GM18861 (cell line): Measurements from ENCODE around the gene KRT9.

Source experiments
- ATAC-seq: cut with Tn5 transposase; IDR thresholded peaks from one replicate; pipeline ENCODE4 v1.9.1; 2021; ENCODE audit not compliant: unreplicated experiment

KRT9 gene

GRCh38 chr17:41531993-41532392, 39.9 kb downstream of the KRT9 start:
- ATAC-seq: no peak

- ATAC-seq: no peak
Observed at GRCh38 chr17:41530062-41531048, 41.5 kb downstream of the KRT9 start.

DNA sequence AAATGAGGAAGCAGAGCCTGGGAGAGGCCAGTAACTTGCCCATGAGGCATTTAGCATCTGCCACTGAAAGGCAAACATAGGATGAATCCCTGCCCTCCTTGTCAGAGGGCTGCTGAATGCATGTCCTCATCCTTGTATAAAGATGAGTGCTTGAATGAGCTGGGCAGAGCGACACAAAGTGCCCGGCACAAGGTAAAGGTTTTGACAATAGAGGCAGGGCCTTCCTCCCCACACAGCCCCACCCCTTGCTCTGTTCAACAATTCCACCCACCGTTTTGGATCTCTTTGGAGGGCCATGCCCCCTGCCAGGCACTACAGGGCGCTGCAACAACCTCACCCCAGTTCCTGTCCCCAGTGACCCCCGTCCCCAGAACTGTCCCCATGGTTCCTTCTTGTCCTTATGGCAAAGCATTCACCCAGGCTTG, 42.4 kb downstream of the KRT9 start:
- ATAC-seq: no peak

DNA sequence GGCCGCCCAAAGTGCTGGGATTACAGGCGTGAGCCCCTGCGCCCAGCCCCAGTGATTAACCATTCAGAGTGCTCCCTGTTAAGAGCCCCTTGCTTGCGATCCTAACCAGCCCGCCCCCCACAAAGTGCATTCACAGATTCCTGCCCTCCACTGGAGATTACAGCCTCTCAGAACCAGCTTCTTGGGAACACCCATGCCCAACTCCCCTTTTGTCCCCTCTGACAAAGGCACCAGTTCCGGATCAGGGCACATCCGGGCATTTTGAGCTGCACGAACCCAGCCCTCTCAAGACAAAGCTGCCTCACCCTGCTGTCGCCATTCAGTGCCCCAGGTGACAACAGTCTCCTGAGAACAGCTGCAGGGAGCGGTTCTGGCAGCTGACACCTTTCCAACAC, 42.9 kb downstream of the KRT9 start:
- no peak for ATAC-seq

DNA sequence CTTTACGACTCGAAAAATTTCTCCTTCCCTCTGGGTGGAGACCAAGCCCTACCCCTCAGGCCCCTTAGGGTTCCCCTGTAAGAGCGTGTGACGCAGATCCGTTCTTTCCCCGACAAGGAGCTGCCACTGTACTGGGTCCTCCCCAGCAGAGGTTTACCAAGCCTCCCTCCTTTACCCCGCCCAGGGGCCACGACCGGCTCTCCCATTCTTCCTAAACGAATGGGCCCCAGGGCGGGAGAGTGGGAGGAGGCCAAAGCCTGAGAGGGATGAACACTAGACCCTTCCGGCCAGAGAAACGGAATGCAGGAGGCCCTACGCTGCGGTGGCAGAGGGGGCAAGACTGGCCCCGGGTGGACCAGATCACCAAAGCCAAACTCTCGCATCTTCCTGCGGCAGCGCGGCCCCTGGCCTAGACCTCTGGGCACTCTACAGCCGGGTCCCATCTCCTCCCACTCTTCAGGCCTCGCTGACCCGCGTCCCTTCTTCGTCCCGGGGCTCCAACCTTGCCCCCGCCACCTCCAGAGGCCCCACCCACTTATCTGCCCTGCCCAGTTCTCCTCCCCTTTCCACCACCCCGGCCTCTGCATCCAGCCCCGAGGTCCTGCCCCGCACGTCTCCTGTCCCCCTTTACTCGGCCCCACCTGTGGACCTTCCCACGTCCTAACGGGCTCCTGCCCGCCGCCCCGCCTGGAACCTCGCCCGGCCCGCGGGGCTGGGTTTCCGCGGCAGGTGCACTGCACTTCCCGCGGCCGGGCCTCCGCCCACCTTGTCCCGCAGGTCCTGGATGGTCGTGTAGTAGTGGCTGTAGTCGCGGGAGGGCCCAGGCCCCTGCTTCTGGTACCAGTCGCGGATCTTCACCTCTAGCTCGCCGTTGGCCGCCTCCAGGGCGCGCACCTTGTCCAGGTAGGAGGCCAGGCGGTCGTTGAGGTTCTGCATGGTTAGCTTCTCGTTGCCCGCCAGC, 44.5 kb downstream of the KRT9 start:
- no peak for ATAC-seq

GRCh38 chr17:41524261-41524660, 47.6 kb downstream of the KRT9 start:
- ATAC-seq: no peak

DNA sequence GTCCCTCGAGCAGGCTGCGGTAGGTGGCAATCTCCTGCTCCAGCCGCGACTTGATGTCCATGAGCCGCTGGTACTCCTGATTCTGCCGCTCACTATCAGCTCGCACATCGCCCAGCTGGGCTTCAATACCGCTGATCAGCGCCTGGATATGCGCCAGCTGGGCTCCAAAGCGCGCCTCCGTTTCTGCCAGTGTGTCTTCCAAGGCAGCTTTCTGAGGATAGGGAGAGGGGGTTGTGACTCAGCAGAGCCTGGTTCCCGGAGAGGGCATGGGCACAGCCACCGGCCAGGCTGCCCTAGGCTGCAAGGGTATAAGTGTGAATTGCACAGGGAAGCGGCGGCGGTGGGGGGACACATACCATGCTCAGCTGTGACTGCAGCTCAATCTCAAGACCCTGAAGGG, 48.1 kb downstream of the KRT9 start:
- ATAC-seq: no peak

DNA sequence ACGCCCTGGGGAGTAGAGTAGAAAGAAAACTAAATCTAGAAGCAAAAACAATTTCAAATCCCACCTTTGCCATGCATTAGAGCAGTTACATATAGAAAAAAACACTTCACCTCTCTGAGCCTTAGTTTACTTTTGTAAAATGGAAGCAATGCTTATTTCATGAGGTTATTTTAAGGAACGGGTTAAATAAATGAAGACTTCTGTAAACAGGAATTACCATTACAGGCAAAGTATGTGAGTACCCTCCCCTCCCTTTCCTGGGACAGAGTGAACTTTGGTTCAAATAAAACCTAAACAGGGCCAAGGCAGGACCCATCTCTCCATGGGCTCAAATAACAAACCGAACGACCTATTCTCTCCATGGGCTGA, 48.6 kb downstream of the KRT9 start:
- ATAC-seq: no peak

DNA sequence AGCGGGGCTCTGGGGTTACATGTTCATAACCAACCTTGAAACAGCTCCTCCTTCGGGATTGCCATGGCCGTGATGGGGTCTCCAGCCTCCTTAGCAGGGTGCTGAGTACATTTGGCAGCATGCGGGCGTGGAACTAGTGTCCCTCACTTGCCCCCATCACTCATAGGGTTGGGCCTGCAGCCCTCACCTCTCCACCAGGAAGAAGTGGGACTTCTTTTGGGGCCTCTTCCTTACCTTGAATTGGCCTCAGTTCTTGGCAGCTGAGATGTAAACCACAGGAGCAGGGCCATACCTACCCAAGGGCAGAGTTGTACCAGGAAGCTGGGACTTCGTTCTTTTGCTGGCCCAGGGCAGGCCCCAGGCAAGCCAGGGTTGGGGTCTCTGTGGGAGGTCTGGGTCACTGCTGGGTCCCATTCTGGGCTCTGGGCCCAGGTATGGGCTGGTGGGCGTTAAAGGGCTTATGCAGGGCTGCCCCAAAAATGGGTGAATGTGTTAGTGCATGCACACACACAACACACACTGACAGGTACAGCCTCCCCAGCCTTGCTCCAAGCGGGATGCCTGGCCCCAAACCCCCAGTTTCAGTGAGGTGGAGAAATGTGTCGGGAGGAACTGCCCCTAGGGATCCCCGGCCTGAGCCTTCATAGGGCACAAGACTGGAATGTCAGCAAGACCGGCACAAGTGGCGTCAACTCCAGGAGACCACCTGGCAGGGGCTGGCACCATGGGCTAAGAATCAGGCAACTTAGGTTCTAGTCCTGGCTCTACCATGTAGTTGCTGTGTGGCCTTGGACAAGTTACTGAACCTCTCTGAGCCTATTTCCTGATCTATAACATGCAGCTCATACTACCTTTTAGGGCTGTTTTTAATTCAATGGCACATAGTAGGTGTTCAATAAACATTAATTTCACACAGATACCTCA, 49.3 kb downstream of the KRT9 start:
- ATAC-seq: no peak

DNA sequence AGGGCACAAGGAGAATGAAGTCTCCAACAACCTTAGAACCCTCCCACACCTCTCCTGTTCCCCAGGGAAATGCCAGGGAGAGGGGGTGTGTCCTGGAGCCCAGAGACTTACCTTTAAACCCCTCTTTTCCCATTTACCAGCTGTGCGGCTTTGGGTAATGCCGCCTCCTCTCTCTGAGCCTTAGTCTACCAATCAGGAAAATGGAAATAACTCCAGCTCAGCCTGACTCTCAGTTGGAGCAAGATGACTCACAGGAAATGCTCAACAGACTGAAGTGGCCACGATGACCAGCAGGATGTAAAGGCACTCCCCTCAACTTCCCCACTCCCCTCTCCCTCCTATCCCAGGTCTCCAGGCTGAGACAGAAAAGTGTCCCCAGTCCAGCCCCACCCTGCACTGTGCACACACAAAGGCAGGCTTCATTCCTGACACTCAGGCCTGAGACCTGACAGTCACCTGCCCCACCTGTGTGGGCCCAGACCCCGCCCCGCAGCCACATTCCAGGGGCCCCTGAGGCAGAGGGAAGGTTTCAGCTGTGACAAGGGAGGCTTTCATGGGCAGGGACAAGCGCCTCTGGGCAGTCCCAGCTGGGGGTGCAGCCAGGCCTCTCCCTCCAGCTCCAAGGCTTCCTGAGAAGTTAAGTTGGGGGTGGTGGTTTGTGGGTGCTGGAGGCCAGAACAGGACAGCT, 50.1 kb downstream of the KRT9 start:
- no peak for ATAC-seq

DNA sequence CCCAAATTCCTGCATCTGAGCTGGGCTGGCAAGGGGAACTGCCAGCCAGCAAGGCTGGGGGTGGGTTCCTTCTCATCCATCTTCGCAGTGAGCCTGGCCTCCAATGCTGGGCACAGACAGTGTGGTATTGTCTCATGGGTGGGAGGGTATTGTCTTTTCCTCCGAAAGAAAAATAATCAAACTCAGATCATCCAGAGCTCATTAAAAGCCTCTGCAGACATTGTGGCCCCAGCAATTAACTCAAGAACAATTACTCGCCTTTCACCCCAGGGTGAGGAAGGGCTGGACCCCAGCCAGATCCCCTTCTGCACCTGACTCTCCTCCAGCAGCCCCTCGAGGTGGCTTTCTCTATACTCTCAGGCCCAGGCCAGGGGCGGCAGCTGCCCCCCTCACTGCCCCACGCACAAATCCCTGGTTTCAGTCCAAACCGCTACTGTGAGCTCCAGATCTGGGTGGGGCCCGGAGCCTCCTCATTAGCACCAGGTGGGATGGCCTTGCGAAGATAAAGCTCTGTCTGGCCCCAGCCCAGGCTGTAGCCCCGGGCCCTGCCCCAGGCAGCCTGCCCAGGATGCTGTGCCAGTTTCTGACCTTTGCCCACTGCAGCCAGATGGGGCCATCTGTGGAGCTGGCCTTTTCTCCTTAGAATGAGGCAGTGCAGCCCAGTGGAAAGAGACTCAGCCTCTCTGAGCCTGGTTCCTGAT, 50.9 kb downstream of the KRT9 start:
- no peak for ATAC-seq

DNA sequence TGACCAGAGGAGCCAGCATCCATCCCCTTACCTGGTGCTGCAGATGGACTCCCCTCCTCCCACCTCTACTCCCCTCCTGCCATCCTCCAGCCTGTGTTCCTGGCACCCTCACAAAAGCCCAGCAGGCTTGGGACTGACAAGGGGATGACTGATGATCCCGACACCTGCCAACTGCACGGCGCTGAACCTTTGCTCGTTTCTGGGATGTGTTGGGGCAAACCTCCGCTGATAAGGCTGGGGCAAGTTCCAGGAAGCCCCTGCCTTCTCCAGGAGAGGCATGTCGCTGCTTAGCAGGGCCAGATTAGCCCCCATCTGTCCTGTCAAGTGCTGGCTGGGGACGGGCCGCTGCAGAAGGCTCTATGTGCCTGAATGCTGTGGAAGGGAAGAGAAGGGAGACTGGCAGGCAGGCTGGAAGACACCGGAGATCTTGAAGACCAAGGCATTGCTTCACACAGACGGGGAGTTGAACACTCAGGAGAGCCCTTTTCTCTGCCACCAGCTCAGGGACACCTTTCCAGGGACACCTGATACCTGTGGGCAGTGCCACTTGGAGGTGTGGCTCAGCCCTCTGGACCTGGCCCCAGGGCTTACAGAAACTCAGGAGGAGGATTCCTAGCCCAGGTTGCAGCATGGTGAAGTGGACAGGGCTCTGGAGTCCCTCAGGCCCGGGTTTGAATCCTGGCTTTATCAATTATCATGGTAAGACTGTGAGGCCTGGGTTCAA, 52.2 kb downstream of the KRT9 start:
- ATAC-seq: no peak

GRCh38 chr17:41518789-41519449, 52.9 kb downstream of the KRT9 start, which contains the start of gene KRT15:
TSS of gene KRT15 (minus strand) at chr17:41518890. CDS start at chr17:41518827, 63 bp downstream.
- no peak for ATAC-seq

- ATAC-seq: no peak
Observed at GRCh38 chr17:41518031-41518430, 53.8 kb downstream of the KRT9 start.

DNA sequence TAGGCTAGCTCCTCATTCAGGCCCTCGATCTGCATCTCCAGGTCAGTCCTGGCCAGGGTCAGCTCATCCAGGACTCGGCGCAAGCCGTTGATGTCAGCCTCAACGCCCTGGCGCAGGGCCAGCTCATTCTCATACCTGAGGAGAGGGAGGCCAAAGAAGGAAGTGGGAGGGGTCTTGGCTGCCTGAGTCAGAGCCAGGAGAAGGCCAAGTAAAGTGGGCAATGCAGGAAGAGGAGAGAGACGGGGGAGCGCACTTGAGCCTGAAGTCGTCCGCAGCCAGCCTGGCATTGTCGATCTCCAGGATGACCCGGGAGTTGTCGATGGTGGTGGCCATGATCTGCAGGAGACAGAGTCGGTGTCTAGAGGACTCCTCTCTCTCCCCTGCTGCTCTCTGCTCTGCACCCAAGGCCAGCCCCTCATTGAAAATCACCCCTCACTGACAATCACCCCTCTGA, 55.0 kb downstream of the KRT9 start:
- ATAC-seq: no peak

GRCh38 chr17:41516147-41516829, 55.6 kb downstream of the KRT9 start:
- ATAC-seq: no peak
